HG02798 (cell line): Measurements from ENCODE around the gene CDC42BPB.
A peak's percentile ranks its signal among the peaks of the same experiment; 100 is the strongest.
"Not testable (repeated sequence)": the region's sequence is repeated elsewhere in the genome, so short reads cannot be mapped to it uniquely, and the experiment has no call there.

Experiments used
- ATAC-seq: cut with Tn5 transposase; IDR thresholded peaks from one replicate; pipeline ENCODE4 v1.9.1; 2021; ENCODE audit warnings: mild to moderate bottlenecking; ENCODE audit not compliant: unreplicated experiment, poor library complexity

CDC42BPB gene

DNA sequence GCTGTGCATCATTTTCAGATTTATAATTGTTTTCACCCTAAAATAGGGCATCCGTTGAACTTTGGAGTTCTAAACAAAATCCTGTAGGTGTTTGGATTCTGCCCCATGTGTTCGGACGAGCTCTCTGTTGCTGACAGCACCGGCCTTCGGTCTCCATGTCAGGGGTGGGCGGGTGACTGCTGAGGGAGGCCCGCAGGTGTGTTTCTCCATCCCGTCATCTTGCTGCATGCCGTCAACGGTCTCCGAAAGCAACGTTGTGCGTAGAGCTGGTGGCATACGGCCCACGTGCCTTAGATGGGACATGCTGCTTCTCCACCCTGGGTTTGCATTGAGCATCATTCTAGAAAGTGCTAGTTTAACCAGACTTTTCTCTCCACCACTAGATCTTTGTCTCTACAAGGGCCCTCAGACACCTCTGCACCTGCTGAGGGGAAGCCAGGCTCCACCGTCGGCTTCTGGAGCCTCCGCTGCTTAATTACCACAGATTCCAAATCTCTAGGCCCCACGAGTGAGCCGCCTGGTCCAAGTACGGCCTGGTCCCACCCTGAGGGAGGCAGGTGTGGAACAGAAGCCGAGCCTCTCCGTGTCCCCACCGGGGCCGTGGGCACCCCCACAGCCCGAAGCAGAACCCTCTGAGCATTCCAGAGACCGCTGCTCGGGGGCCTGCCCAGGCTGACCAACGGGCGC lies 150.6 kb downstream of the CDC42BPB start:
- no peak for ATAC-seq

DNA sequence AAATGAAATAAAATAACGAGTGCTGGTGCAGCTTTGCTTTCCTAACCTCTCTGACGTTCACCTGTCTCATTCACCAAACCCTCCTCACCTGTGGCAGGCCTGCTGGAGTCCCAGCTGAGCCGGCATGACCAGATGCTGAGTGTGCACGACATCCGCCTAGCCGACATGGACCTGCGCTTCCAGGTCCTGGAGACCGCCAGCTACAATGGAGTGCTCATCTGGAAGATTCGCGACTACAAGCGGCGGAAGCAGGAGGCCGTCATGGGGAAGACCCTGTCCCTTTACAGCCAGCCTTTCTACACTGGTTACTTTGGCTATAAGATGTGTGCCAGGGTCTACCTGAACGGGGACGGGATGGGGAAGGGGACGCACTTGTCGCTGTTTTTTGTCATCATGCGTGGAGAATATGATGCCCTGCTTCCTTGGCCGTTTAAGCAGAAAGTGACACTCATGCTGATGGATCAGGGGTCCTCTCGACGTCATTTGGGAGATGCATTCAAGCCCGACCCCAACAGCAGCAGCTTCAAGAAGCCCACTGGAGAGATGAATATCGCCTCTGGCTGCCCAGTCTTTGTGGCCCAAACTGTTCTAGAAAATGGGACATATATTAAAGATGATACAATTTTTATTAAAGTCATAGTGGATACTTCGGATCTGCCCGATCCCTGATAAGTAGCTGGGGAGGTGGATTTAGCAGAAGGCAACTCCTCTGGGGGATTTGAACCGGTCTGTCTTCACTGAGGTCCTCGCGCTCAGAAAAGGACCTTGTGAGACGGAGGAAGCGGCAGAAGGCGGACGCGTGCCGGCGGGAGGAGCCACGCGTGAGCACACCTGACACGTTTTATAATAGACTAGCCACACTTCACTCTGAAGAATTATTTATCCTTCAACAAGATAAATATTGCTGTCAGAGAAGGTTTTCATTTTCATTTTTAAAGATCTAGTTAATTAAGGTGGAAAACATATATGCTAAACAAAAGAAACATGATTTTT lies 151.9 kb downstream of the CDC42BPB start:
- no peak for ATAC-seq

DNA sequence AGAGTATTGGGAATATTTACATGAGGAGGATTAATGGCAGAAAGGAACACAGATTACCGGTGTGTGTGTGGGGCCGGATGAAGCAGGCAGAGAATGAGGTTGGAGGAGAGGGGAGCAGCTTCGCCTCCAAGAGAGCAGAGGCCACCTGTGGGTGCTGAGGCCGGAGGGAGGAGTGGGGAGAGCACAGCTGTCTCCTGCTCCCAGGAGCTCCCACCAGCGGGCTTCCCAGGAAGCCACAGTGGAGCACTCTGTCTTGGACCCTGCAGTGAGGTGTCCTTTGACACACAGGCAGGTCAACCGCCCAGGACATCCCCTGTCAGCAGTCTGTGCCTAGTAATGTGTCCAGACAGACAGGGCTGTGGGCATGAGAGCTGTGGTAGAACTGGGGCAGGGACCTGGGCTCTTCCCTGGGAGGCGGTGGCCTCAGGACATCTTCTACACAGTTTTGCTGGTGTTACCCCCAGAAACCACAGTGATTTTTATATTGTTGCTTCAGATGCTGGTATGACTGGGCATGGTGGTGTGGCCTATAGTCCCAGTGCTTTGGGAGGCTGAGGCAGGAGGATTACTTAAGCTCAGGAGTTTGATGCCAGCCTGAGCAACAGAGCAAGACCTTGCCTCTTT lies 153.3 kb downstream of the CDC42BPB start:
- no peak for ATAC-seq

DNA sequence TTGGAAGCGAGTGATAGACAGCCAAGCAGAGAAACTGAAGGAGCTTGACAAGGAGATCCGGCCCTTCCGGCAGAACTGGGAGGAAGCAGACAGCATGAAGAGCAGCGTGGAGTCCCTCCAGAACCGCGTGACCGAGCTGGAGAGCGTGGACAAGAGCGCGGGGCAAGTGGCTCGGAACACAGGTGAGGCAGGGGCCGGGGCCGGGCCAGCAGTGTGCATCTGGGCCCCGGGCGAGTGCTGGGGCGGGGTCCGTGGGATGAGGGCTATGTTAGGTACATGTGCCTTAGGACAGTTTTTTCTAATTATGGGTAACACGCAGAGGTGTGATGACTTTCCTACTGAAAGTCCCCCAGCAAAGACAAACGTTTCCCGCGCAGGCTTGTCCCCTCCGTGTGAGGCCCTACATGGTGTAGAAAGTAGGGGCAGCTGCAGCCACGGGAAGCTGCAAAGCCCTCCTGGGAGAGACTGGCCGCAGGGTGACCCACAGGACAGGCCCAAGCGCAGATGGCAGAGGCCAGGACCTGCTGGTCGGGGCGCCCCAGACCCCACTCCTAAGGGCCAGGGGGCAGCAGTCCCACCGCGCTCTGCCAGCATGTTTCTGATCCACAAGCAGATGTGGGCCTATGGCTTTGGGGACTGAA lies 154.0 kb downstream of the CDC42BPB start:
- no peak for ATAC-seq

DNA sequence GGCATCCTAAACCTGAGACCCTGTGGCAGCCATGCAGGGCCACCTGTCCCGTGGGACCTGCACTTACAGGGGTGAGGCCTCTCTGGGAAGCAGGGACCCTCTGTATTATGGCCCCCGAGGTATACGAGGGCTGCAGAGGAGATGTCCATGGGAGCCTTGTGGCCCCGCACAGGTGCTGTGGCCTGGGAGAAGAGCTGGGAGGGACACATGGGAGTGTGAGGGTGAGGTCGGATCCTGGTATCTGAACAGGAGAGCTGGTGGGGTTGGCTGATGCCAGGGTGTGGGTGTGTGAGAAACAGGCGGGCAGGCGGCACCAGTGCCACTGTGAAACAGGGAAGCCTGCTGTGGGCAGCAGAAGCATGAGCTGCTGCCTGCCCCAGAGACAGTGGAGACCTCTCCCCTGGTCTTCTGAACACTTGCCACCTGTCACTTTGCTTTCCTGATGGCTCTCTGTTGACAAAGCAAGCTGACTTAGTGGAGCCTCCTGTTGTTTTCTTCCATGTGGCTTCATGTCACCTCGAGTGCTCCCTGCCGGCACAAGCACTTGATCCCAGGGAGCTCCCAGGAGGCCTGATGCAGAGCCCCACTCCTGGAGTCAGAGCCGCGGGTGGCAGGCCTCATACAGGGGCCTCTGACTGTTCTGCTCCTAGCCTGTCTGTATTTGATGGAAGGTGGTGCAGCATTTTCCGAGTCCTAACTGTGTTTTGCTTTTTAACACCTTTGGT lies 154.7 kb downstream of the CDC42BPB start:
- no peak for ATAC-seq

DNA sequence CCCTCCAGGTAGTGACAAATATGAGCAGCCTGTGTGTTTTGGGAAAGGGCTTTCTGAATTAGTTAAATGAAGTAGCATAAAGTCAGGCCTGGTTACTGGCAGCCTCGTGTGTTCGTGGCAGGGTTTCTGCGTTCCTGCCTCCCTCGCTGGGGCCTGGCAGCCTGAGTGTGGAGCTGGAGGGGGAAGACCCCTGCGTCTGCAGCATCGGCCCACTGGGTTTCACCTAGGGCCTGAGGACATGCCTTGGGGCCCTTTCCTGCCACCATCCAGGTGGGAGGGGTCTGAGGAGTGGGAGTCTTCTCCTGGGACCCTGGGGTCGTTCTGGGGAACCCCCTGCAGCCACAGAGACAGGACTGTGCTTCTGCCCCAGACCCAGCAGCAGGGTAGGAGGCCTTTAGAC lies 155.3 kb downstream of the CDC42BPB start:
- peak; percentile 18 for ATAC-seq

DNA sequence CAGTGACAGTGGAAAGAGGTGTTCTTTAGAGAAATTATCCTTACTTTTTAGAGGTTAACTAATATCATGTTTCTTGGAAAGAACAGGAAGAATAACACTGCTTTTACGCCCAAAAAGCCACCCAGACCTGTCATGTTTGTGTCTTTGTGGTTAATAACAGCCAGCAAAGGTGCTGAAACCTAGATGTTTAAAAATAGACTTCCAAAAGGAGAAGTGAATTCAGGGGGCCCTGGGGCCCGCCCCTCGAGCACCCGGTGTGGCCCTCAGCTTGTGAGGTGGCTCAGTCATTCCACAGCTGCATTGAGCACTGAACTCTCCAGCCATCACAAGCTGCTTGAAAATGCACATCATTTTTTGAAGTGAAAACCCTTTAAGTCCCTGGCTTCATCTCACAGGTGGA lies 155.7 kb downstream of the CDC42BPB start:
- ATAC-seq, result peak; percentile 78

DNA sequence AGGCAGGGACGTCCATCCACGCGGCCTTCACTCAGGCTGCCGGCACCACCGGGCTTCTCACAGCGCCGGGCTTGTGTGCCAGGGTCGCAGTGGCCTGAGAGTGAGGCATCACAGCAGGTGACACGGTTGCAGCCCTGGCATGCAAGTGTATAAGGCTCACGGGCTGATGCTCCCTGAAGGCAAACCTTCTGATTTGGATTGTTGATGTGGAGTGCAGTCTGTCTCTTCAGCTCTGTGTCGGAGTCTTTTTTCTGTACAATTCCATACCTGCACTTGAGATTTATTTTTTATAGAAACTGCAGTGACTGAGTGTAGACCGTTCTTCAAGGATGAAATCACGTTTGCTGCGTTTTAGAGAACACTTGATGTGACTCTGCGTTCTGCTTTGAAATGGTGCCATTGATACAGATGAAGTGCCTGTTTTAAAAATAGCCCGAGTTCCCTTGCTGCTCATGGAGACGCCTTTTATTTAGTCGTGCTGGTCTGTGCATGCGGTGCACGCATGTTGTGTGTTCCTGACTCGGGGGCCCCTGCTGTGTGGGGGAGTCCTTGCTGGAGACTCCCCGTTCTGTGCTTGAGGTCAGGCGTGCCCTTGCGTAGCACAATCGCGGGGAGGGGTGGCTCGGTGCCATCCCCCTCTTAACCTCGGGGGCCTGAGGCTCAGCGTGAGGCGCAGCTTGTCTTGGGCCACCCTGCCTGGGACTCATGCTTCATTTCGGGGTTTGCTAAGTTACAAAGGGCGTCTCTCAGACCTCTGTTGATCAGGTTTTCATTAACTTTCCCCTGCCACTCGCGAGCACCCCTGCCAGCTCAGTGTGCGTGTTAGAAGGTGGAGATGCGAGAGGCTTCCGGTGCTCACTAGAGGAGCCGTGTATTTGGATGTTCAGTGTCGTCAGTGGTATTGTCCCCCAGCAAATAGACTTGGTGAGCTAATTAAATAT lies 156.4 kb downstream of the CDC42BPB start:
- peak; percentile 58 for ATAC-seq

DNA sequence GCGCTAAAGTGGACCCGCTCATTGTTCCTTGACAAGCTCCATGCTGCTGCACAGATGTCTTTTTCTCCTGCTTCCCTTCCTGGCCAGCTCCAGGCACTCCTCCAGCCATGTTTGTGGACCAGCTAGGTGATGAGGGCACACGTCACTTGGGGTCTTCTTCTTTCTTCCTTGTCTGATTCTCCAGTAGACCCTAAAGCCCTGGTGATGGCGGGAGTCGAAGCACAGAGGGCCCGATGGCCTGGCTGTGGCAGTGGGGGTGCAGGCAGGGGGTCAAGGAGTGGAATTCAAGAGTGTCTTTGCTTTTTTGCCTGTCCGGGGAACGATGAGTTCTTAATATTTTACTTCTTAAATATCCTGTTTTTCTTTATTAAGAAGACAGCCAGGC lies 157.8 kb downstream of the CDC42BPB start:
- no peak for ATAC-seq

DNA sequence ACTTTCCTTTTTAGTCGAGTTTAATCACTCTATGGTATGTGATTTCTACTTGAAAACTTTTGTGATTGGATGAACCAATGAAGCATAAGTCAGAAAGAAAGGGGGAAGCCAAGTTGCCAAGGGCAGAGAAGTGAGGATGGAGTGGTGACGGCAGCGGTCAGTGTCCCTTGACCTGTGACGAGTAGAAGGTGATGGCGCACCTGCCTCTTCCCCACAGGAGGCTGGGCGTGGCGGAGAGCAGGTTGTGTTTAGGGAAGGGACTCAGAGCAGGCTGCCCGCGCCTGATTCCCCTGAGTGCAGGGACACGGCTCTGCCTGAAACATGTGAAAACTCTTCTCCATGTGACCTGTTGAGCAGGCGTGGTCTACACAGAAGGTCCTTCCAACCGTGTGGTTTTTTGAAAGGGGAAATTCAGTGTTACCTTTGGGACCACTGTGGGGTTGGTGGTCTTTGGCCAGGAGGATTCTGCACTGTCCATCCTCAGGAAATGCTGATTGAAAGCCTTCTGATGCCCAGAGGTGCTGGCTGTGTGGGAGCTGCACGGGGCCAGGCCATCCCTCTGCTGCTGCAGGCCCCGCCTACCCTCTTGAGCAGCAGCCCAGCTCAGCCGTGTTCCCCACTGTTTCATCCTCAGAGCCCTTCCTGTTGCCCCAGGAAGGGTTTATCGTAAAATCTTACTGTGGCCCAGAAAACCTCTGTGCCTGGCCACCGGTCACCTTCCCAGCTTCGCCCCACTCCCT lies 158.4 kb downstream of the CDC42BPB start:
- no peak for ATAC-seq

DNA sequence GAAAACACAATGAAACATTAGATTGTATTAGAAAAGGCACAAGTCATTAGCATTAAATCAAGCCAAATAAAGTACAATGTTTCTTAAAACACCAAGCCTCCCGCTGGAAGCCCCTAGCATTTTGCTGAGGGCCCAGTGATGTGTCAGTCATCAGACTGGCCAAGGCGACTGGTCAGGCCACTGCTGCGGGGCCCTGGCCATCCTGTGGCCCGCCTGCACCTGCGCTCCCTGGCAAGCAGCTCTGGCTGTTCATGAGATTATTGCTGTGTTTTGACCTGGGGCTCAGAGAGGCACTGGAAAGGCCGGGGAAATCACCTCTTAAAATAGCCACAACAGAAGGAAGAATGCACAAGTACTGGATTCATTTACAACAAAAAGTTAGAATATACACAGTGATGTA lies 159.1 kb downstream of the CDC42BPB start:
- no peak for ATAC-seq

DNA sequence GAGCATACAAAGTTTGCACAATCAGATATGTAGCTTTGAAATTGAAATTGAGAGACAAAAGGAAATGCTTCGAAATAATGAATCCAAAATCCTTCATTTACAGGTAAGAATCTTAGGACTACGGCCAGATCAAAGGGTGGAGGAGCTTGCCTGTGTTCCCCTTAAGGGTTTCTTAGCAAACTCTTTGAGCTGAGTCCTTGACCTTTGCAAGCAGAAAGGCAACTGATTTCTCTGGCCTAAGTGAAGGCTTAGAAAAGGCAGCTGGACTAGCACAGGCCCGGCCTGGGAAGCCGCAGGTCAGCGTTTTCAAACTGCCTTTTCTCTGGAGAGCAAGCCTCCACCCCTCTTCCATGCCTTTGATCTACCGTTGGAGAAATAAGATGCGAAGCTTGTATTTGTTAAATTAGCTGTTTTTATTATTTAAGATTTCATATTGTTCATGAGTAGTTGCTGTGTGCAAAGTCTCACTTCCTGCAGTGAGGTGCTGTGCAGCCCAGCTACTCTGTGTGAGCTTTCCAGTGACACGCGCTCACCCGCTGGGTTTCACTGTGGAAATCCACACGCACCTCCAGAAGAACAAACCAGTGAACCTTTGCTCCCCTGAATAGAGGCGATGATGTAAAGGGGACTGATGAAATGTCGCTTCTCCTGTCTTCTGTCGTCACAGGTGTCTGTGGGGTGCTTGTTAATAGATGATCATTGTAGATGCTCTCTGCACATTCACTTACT lies 159.9 kb downstream of the CDC42BPB start:
- no peak for ATAC-seq

DNA sequence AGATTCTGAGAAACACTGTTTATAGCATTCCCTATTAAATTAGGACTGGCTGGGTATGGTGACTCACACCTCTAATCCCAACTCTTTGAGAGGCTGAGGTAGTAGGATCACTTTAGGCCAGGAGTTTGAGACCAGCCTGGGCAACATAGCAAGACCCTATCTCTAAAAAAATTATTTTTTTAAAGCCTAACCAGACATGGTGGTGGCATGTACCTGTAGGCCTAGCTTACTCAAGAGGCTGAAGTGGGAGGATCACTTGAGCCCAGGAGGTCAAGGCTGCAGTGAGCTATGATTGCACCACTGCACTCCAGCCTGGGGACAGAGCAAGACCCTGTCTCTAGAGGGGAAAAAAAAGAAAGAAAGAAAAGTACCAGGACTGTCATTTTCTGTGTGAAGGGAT lies 160.6 kb downstream of the CDC42BPB start:
- not testable (repeated sequence) for ATAC-seq

DNA sequence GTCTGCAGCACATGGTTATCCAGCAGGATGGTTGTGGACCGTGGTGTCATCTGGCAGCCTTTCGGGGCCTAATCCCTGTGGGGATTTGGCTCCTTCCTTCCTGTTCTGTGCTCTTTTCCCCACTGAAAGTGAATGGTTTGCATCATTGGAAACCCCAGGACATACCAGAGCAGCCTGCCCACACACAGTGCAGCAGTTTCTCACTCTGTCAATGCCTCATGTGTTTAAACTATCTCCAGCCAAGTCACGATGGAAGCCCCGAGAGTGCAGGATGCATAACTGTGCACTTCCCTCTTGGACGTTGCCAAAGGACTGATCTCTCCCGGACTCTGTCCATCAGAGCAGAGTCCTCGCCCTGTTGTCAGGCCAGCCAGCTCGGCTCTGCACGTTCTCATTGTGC lies 163.9 kb downstream of the CDC42BPB start:
- no peak for ATAC-seq

DNA sequence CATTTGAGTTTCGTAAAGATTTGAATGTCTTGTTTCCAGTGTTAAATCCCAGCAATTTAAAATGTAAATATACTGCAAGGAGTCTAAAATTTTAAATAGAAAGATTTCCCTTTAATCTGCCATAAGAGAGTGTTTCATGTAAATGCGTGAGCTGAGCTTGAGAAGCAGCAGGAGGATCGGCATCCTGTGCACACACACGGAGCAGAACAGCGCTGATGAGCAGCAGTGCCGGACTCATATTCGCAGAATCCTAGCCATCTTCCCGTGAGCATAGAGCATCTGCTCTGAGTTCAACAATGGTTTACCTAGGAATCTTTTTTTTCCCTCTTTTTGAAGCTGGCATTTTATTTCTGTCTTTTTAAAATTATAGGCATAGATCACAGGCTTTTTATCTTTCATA lies 164.7 kb downstream of the CDC42BPB start:
- ATAC-seq, result no peak

DNA sequence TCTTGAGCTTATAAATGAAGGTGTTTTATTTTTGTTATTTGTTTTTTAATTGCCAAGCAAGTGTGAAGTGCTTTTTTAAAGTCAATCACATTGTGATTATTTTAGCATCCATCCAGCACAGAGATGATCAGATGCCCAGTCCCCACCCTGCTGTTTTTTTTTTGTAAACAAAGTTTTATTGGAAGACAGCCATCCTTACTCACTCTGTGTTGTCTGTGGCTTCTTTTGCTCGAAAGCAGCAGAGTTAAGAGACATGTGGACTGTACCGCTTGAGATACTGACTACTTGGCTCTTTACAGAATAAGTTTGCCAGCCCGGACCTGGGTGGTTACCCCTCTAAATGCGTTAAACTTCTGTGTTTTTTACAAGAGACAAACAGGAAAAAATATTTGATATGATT lies 165.8 kb downstream of the CDC42BPB start:
- ATAC-seq, result no peak

DNA sequence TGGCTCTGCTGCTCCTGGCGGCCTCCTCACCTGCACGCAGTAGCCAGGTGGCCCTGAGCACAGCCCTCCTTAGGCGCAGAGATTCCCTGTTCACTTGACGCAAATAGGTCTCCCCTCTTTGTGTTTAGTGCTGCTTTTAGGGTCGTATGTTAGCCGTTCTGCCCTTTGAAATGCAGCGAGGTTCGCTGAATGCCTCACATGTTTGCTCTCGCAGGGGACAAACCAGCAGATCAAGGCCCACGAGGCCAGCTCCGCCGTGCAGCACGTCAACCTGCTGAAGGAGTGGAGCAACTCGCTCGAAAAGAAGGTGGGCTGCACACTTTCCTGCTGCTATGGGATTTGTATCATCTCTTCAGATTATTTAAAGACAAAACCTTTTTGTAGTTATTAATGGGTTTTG lies 166.2 kb downstream of the CDC42BPB start:
- no peak for ATAC-seq

DNA sequence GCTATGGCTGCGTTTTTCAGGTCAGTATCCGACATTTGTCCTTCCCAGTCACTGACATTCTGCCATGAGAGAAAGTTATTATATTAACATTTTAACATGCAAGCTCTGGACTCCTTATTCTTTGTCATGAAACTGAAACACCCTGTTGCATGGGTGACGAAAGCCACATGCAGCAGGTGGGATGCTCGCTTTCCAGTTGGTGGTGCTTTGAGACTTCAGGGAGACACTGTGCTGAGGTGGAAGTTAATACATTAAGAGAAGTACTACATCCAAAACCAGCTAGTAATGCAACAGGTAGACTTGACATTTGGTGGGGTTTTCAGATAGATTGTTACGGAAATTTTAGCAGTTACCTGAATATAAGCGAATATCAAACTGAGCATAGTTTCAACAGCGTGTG lies 167.7 kb downstream of the CDC42BPB start:
- no peak for ATAC-seq
